Neural cell (in vitro differentiated cells): ENCODE measurements around the gene HEATR3. TPM values are rescaled to one million over a fixed set of nuclear protein-coding genes. Genes with fewer than 3 reads are reported as not detected.

Experiments used
- H2AFZ ChIP-seq: fragments of 200-600, 300-800 bp; sonication (generic), shearing (Covaris generic); 2 replicates; pipeline ENCODE4 v1.6.0; 2014; ENCODE audit warnings: low read depth, mild to moderate bottlenecking, antibody characterized with exemption, low read length, moderate library complexity
- H3F3A ChIP-seq: fragments of 200-600 bp; shearing (Covaris generic); 2 replicates; pipeline ENCODE4 v1.6.1; 2016; ENCODE audit warnings: mild to moderate bottlenecking, moderate library complexity, mixed read lengths, antibody characterized with exemption, low read length; ENCODE audit not compliant: insufficient read depth, poor library complexity, severe bottlenecking
- H3K27ac ChIP-seq: fragments of 200-600, 300-800 bp; sonication (generic), shearing (Covaris generic); 2 replicates; pipeline ENCODE4 v1.5.1; 2014; ENCODE audit warnings: mild to moderate bottlenecking, low read length, moderate library complexity
- H3K27me3 ChIP-seq: fragments of 300-800, 200-600 bp; sonication (generic), shearing (Covaris generic); 2 replicates; pipeline ENCODE4 v1.6.0; 2014; ENCODE audit warnings: mild to moderate bottlenecking, low read depth, low read length, moderate library complexity; ENCODE audit not compliant: insufficient read depth
- H3K36me3 ChIP-seq: fragments of 300-800, 200-600 bp; sonication (generic), shearing (Covaris generic); 2 replicates; pipeline ENCODE4 v1.5.1; 2014; ENCODE audit warnings: mild to moderate bottlenecking, antibody characterized with exemption, low read length, moderate library complexity; ENCODE audit not compliant: insufficient read depth
- H3K4me2 ChIP-seq: fragments of 300-800, 200-600 bp; sonication (generic), shearing (Covaris generic); 2 replicates; pipeline ENCODE4 v1.6.0; 2014; ENCODE audit warnings: mild to moderate bottlenecking, low read length
- H3K4me3 ChIP-seq: fragments of 300-800, 200-600 bp; sonication (generic), shearing (Covaris generic); 2 replicates; pipeline ENCODE4 v1.5.1; 2014; ENCODE audit warnings: mild to moderate bottlenecking, low read length, moderate library complexity
- H3K79me2 ChIP-seq: fragments of 200-600 bp; shearing (Covaris generic); replicated peaks from 2 replicates; pipeline ENCODE4 v1.6.0; 2014; ENCODE audit warnings: mild to moderate bottlenecking, low read length, moderate library complexity; ENCODE audit not compliant: insufficient read depth
- H3K9ac ChIP-seq: fragments of 300-800, 200-600 bp; sonication (generic), shearing (Covaris generic); 2 replicates; pipeline ENCODE4 v1.6.1; 2016; ENCODE audit warnings: mild to moderate bottlenecking, low read length, mixed read lengths
- H3K9me2 ChIP-seq: fragments of 200-600 bp; shearing (Covaris generic); 2 replicates; pipeline ENCODE4 v1.6.1; 2016; ENCODE audit warnings: mild to moderate bottlenecking, low read length, mixed read lengths; ENCODE audit not compliant: insufficient read depth
- H3K9me3 ChIP-seq: fragments of 200-600, 300-800 bp; sonication (generic), shearing (Covaris generic); 2 replicates; pipeline ENCODE4 v1.6.1; 2016; ENCODE audit warnings: mild to moderate bottlenecking, mixed run types, low read length, moderate library complexity, mixed read lengths
- H4K20me1 ChIP-seq: fragments of 200-600 bp; shearing (Covaris generic); 2 replicates; pipeline ENCODE4 v1.6.1; 2016; ENCODE audit warnings: mild to moderate bottlenecking, mixed run types; ENCODE audit not compliant: insufficient read depth
- EP300 ChIP-seq: fragments of 450-650 bp; conservative IDR thresholded peaks from 2 replicates; pipeline ENCODE4 v1.6.1; 2014; ENCODE audit warnings: antibody characterized with exemption, mild to moderate bottlenecking, moderate library complexity; ENCODE audit not compliant: poor library complexity, severe bottlenecking
- EZH2 ChIP-seq: fragments of 200-600, 300-800 bp; shearing (Covaris generic), sonication (generic); IDR thresholded peaks from 2 replicates; pipeline ENCODE4 v1.6.1; 2014; ENCODE audit warnings: antibody characterized with exemption, low read length, borderline replicate concordance, mild to moderate bottlenecking; ENCODE audit not compliant: insufficient read depth, poor library complexity, severe bottlenecking
- MXI1 ChIP-seq: fragments of 450-650 bp; conservative IDR thresholded peaks from 2 replicates; pipeline ENCODE4 v1.6.1; 2014; ENCODE audit warnings: antibody characterized with exemption, mild to moderate bottlenecking; ENCODE audit not compliant: poor library complexity, severe bottlenecking
- POLR2AphosphoS5 ChIP-seq: IDR thresholded peaks from 2 replicates; pipeline ENCODE4 v1.6.1; 2012
- RAD21 ChIP-seq: fragments of 450-650 bp; conservative IDR thresholded peaks from 2 replicates; pipeline ENCODE4 v1.6.1; 2014; ENCODE audit warnings: antibody characterized with exemption, mild to moderate bottlenecking, moderate library complexity
- REST ChIP-seq: IDR thresholded peaks from 2 replicates; pipeline ENCODE4 v1.6.1; 2012; ENCODE audit warnings: borderline replicate concordance
- SMC3 ChIP-seq: fragments of 450-650 bp; conservative IDR thresholded peaks from 2 replicates; pipeline ENCODE4 v1.6.1; 2014; ENCODE audit warnings: antibody characterized with exemption, mild to moderate bottlenecking, moderate library complexity; ENCODE audit not compliant: poor library complexity
- TAF1 ChIP-seq: IDR thresholded peaks from 2 replicates; pipeline ENCODE4 v1.6.1; 2012; ENCODE audit warnings: low read depth
- polyA plus RNA-seq: library from polyadenylated mRNA; depleted of rRNA; stranded (reverse); fragments of >200 nt; gene quantifications from 2 replicates; pipeline ENCODE4 v1.2.3, GENCODE V29; 2014
- TF ChIP-seq, protein P1 (sequence below): fragments of 450-650 bp; IDR thresholded peaks from 2 replicates; pipeline ENCODE4 v1.5.1; 2014; ENCODE audit warnings: antibody characterized with exemption, mild to moderate bottlenecking, moderate library complexity; ENCODE audit not compliant: poor library complexity, severe bottlenecking

Gene HEATR3
- polyA plus RNA-seq, 1 donor from 2014 or later: 50.5 TPM

- H3K9me3 ChIP-seq: no peaks in the 10 kb centered on the region
- no peaks in the 10 kb centered on the region for H3K36me3 ChIP-seq
- no peak overlapping the region for H3K27ac ChIP-seq
- H3K9ac ChIP-seq: no peak overlapping the region
- TF ChIP-seq EP300 (no peak), TAF1 (no peak), MXI1 (no peak), RAD21 (no peak), REST (no peak), SMC3 (no peak), EZH2 (no peak), POLR2AphosphoS5 (no peak)
- TF ChIP-seq, protein P1, sequence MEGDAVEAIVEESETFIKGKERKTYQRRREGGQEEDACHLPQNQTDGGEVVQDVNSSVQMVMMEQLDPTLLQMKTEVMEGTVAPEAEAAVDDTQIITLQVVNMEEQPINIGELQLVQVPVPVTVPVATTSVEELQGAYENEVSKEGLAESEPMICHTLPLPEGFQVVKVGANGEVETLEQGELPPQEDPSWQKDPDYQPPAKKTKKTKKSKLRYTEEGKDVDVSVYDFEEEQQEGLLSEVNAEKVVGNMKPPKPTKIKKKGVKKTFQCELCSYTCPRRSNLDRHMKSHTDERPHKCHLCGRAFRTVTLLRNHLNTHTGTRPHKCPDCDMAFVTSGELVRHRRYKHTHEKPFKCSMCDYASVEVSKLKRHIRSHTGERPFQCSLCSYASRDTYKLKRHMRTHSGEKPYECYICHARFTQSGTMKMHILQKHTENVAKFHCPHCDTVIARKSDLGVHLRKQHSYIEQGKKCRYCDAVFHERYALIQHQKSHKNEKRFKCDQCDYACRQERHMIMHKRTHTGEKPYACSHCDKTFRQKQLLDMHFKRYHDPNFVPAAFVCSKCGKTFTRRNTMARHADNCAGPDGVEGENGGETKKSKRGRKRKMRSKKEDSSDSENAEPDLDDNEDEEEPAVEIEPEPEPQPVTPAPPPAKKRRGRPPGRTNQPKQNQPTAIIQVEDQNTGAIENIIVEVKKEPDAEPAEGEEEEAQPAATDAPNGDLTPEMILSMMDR: no peak
- no peaks in the 10 kb centered on the region for H3F3A ChIP-seq
- no peak overlapping the region for H3K4me2 ChIP-seq
- H3K79me2 ChIP-seq: no peaks in the 10 kb centered on the region
- no peak overlapping the region for H2AFZ ChIP-seq
- H3K27me3 ChIP-seq: no peaks in the 10 kb centered on the region
- no peak overlapping the region for H3K4me3 ChIP-seq
- no peaks in the 10 kb centered on the region for H3K9me2 ChIP-seq
- H4K20me1 ChIP-seq: no peaks in the 10 kb centered on the region
Observed at GRCh38 chr16:50045412-50045811, 20.4 kb upstream of the HEATR3 start.

DNA sequence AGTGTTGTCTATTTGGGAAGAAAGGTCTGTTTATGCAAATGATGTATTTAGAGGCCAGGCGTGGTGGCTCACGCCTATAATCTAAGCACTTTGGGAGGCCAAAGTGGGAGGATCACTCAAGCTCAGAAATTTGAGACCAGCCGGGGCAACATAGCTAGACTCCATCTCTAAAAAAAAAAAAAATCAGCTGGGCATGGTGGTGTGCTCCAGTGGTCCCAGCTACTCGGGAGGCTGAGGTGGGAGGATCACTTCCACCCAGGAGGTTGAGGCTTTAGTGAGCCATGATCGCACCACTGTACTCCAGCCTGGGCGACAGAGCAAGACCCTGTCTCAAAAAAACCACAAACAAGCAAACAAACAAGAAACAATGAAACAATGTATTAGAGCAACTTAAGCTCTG lies 18.9 kb upstream of the HEATR3 start:
- Histone ChIP-seq H3K27ac (no peak overlapping the region), H3K9me2 (no peaks in the 10 kb centered on the region), H3K9me3 (no peaks in the 10 kb centered on the region), H3K4me2 (no peak overlapping the region), H3K9ac (no peak overlapping the region), H3K27me3 (no peaks in the 10 kb centered on the region), H2AFZ (no peak overlapping the region), H4K20me1 (no peaks in the 10 kb centered on the region), H3K79me2 (no peaks in the 10 kb centered on the region), H3F3A (no peaks in the 10 kb centered on the region), H3K4me3 (no peak overlapping the region), H3K36me3 (no peaks in the 10 kb centered on the region)
- TF ChIP-seq EZH2: no peak
- no peak for TF ChIP-seq TAF1
- no peak for TF ChIP-seq SMC3
- TF ChIP-seq, protein P1: no peak
- no peak for TF ChIP-seq MXI1
- no peak for TF ChIP-seq RAD21
- TF ChIP-seq EP300: no peak
